OCI-LY7 (cell line): ENCODE data around the gene ADGRD1. TPM values are rescaled to one million over a fixed set of nuclear protein-coding genes. Genes with fewer than 3 reads are reported as not detected.

Experiments
- BruUV-seq: library from RNA; stranded (reverse); fragments of 400-500 nt; replicated peaks from 2 replicates; lab custom pipeline; 2021; lab: Mats Ljungman, UMichigan
- CTCF ChIA-PET: fragments of 300-600 bp; sonication (Branson Sonifier 250); formaldehyde crosslinking; loops from one replicate; lab custom pipeline; 2022; ENCODE audit warnings: antibody characterized with exemption; ENCODE audit not compliant: unreplicated experiment; lab: Charles Lee
- POLR2A ChIA-PET: fragments of 300-600 bp; sonication (Branson Sonifier 250); formaldehyde crosslinking; loops from one replicate; lab custom pipeline; 2022; ENCODE audit warnings: antibody characterized with exemption; lab: Charles Lee
- DNase-seq: peaks from one replicate; pipeline ENCODE4 v3.0.0-alpha.2; 2015; ENCODE audit warnings: low spot score
- H2AFZ ChIP-seq: fragments of 200-600 bp; sonication (generic), shearing (Covaris generic); 2 replicates; pipeline ENCODE4 v1.6.1; 2014; ENCODE audit warnings: mild to moderate bottlenecking, antibody characterized with exemption, low read length, moderate library complexity
- H3K27ac ChIP-seq: fragments of 200-600 bp; sonication (generic); 2 replicates; pipeline ENCODE4 v1.5.1; 2014; ENCODE audit warnings: mixed run types, low read depth, mild to moderate bottlenecking, moderate library complexity, low read length, inconsistent platforms; ENCODE audit not compliant: poor library complexity, severe bottlenecking
- H3K36me3 ChIP-seq: fragments of 200-600 bp; sonication (generic); 2 replicates; pipeline ENCODE4 v1.6.1; 2014; ENCODE audit warnings: mild to moderate bottlenecking, antibody characterized with exemption, low read length, moderate library complexity, mixed read lengths; ENCODE audit not compliant: insufficient read depth
- H3K4me1 ChIP-seq: fragments of 200-600 bp; sonication (generic); 2 replicates; pipeline ENCODE4 v1.5.1; 2014; ENCODE audit warnings: mild to moderate bottlenecking, low read length; ENCODE audit not compliant: insufficient read depth, poor library complexity, severe bottlenecking
- H3K4me2 ChIP-seq: fragments of 200-600 bp; sonication (generic); 2 replicates; pipeline ENCODE4 v1.6.1; 2014; ENCODE audit warnings: mild to moderate bottlenecking, low read length
- H3K4me3 ChIP-seq: fragments of 200-600 bp; sonication (generic); 2 replicates; pipeline ENCODE4 v1.5.1; 2014; ENCODE audit warnings: mild to moderate bottlenecking, low read depth, low read length; ENCODE audit not compliant: poor library complexity, severe bottlenecking
- H3K79me2 ChIP-seq: fragments of 200-600 bp; sonication (generic); 2 replicates; pipeline ENCODE4 v1.6.1; 2016; ENCODE audit warnings: low read depth, mild to moderate bottlenecking, low read length, moderate library complexity, mixed read lengths; ENCODE audit not compliant: insufficient read depth
- H3K9me2 ChIP-seq: fragments of 200-600 bp; sonication (generic); 2 replicates; pipeline ENCODE4 v1.6.1; 2016; ENCODE audit warnings: mild to moderate bottlenecking, low read length, mixed read lengths; ENCODE audit not compliant: insufficient read depth
- H3K9me3 ChIP-seq: fragments of 200-600 bp; sonication (generic); 2 replicates; pipeline ENCODE4 v1.6.1; 2014; ENCODE audit warnings: mild to moderate bottlenecking, mixed run types, low read length, mixed read lengths
- H4K20me1 ChIP-seq: fragments of 200-600 bp; sonication (generic); 2 replicates; pipeline ENCODE4 v1.6.1; 2014; ENCODE audit warnings: mild to moderate bottlenecking, antibody characterized with exemption, low read length, moderate library complexity, mixed read lengths; ENCODE audit not compliant: insufficient read depth
- EZH2phosphoT487 ChIP-seq: fragments of 200-600 bp; sonication (generic); IDR thresholded peaks from 2 replicates; pipeline ENCODE4 v1.6.1; 2018; ENCODE audit warnings: low read depth, borderline replicate concordance, mild to moderate bottlenecking, mixed run types, antibody characterized with exemption, low read length, moderate library complexity, mixed read lengths
- intact Hi-C: fragments of 100-400 bp; cut with micrococcal nuclease; formaldehyde crosslinking; loops from one replicate; pipeline ENCODE4 v1.10.0; 2022; ENCODE audit not compliant: unreplicated experiment
- total RNA-seq, 2 experiments: library from RNA; depleted of rRNA in 1 of 2; stranded (reverse); fragments of >200 nt in 1 of 2; shearing (Covaris generic) in 1 of 2; gene quantifications; 2 replicates each; pipeline ENCODE4 v1.2.3, GENCODE V29; 2014 to 2022
- TF ChIP-seq, protein P1 (sequence below): fragments of 200-600 bp; sonication (generic); conservative IDR thresholded peaks from 2 replicates; pipeline ENCODE4 v1.5.1; 2014; ENCODE audit warnings: mild to moderate bottlenecking, antibody characterized with exemption, low read length, moderate library complexity, mixed read lengths

Gene ADGRD1
- total RNA-seq, 2 experiments from 2014 or later: 1.0 to 1.7 TPM

DNA sequence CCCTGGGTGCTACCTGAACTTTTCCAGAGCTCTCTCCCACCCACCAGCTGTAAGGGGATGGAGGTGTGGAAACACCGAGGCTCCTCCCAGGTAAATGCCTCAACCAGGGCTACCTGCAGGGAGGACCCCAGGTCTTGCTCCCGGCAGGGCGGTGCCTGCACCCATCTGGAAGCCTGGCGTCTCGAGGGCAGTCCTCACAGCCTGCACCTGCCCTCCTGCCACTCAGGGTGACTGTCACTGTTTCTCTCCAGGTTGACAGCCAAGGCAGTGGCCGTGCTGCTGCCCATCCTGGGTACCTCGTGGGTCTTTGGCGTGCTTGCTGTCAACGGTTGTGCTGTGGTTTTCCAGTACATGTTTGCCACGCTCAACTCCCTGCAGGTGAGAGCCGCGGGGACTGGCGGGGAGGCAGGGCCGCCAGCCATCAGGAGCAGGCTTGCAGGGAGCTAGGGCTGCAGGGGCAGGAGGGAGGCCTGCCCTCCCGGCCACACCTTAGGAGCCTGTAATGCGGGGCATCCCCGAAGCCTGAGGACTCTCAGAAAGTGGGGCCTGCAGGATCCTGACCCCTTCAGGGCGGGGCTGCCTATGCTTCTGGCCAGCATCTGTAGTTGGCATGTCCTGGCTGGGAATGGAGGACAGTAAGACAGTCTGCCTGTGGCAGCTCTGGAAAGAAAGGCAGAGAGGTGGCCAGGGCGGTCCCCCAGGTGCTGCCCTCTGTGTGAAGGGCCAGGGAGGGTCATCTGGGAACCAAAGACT lies 182.3 kb downstream of the ADGRD1 start:
- Histone ChIP-seq H3K4me1 (no peaks in the 10 kb centered on the region), H3K27ac (no peak overlapping the region), H3K36me3 (no peaks in the 10 kb centered on the region), H3K79me2 (no peaks in the 10 kb centered on the region), H3K9me2 (no peaks in the 10 kb centered on the region), H2AFZ (no peak overlapping the region), H3K4me2 (no peak overlapping the region), H3K4me3 (no peak overlapping the region), H3K9me3 (no peaks in the 10 kb centered on the region), H4K20me1 (no peaks in the 10 kb centered on the region)
- CTCF ChIA-PET: no interaction called here
- intact Hi-C loops: loop anchor here (10.0 kb wide), 1 partner anchor 311 kb away; no protein-coding TSS in a partner anchor
- POLR2A ChIA-PET: no interaction called here
- no TSS peak for BruUV-seq
- TF ChIP-seq, protein P1, sequence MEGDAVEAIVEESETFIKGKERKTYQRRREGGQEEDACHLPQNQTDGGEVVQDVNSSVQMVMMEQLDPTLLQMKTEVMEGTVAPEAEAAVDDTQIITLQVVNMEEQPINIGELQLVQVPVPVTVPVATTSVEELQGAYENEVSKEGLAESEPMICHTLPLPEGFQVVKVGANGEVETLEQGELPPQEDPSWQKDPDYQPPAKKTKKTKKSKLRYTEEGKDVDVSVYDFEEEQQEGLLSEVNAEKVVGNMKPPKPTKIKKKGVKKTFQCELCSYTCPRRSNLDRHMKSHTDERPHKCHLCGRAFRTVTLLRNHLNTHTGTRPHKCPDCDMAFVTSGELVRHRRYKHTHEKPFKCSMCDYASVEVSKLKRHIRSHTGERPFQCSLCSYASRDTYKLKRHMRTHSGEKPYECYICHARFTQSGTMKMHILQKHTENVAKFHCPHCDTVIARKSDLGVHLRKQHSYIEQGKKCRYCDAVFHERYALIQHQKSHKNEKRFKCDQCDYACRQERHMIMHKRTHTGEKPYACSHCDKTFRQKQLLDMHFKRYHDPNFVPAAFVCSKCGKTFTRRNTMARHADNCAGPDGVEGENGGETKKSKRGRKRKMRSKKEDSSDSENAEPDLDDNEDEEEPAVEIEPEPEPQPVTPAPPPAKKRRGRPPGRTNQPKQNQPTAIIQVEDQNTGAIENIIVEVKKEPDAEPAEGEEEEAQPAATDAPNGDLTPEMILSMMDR: no peak
- TF ChIP-seq EZH2phosphoT487: no peak
- no peak for DNase-seq

DNA sequence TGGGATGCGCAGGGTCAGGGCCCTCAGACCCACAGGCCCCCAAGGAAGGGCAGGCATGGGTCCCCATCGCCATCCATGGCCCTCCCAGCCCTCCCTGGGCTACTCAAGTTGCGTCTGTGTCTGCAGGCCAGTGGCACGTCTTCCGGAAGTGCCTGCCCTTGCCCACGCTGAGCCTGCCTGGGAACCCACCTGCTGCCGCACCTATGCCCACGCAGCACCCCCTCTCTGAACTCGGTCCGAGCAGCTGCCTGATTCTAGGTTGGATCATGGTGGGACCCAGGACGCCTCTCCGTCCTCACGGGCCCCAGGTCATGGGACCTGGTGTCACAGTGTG lies 182.8 kb downstream of the ADGRD1 start:
- H3K9me2 ChIP-seq: no peaks in the 10 kb centered on the region

More for the DNA sequence above, 182.8 kb downstream of the ADGRD1 start:
- Histone ChIP-seq H3K4me3 (no peak overlapping the region), H4K20me1 (no peaks in the 10 kb centered on the region), H3K79me2 (no peaks in the 10 kb centered on the region), H3K4me2 (no peak overlapping the region), H2AFZ (no peak overlapping the region), H3K4me1 (no peaks in the 10 kb centered on the region), H3K9me3 (no peaks in the 10 kb centered on the region), H3K36me3 (no peaks in the 10 kb centered on the region), H3K27ac (no peak overlapping the region)
- intact Hi-C loops: loop anchor here (10.0 kb wide), 1 partner anchor 312 kb away; no protein-coding TSS in a partner anchor
- no peak for DNase-seq
- TF ChIP-seq, protein P1: no peak
- no peak for TF ChIP-seq EZH2phosphoT487
- no TSS peak for BruUV-seq
- ChIA-PET POLR2A (no interaction called here), CTCF (no interaction called here)
